Measurements from ENCODE around the gene VPS18.

- TF ChIP-seq, protein P1, sequence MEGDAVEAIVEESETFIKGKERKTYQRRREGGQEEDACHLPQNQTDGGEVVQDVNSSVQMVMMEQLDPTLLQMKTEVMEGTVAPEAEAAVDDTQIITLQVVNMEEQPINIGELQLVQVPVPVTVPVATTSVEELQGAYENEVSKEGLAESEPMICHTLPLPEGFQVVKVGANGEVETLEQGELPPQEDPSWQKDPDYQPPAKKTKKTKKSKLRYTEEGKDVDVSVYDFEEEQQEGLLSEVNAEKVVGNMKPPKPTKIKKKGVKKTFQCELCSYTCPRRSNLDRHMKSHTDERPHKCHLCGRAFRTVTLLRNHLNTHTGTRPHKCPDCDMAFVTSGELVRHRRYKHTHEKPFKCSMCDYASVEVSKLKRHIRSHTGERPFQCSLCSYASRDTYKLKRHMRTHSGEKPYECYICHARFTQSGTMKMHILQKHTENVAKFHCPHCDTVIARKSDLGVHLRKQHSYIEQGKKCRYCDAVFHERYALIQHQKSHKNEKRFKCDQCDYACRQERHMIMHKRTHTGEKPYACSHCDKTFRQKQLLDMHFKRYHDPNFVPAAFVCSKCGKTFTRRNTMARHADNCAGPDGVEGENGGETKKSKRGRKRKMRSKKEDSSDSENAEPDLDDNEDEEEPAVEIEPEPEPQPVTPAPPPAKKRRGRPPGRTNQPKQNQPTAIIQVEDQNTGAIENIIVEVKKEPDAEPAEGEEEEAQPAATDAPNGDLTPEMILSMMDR (IDR thresholded peaks at IDR 0.05; ENCODE audit: insufficient read depth, low read length, poor library complexity, severe bottlenecking) = no peak
- TF ChIP-seq EZH2phosphoT487 (conservative IDR thresholded peaks at IDR 0.05; ENCODE audit: low read length) = no peak
These were observed 27.8 kb downstream of the VPS18 start for GRCh38 chr15:40921949-40922607.
